Measurements from ENCODE around the gene CLEC1B. TPM values are rescaled to one million over a fixed set of nuclear protein-coding genes. Genes with fewer than 3 reads are reported as not detected.

CLEC1B gene
- total RNA-seq, result not detected in 2 replicates

GRCh38 chr12:9999016-9999415 is at the start of gene CLEC1B:
Gene CLEC1B (minus strand): TSS chr12:9999121. CDS start chr12:9999100, 21 bp downstream.

DNA sequence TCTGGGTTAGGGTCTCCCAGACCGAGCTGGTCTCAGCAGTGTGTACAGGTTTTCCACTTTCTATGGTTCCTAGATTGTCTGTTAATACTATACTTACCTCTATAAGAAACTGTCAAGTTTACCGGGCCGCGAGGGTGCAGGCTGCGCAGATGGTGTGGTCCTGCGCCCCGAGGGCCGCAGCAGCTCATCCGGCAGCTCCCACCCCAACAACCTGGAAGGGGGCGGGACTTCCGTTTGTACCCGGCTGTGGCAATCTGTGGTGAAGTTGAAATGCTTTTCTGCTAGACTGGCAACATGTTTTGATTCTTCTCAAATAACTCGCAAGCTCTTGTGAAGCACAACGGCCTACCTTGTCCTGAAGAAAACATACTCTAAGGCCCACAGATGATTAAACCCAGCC is 31.5 kb upstream of the CLEC1B start, which contains the start of gene CLEC9A:
CLEC9A (plus strand) TSS at position 237 of the 400 bp plus-strand sequence. CDS start 22,006 bp downstream, outside the sequence.

DNA sequence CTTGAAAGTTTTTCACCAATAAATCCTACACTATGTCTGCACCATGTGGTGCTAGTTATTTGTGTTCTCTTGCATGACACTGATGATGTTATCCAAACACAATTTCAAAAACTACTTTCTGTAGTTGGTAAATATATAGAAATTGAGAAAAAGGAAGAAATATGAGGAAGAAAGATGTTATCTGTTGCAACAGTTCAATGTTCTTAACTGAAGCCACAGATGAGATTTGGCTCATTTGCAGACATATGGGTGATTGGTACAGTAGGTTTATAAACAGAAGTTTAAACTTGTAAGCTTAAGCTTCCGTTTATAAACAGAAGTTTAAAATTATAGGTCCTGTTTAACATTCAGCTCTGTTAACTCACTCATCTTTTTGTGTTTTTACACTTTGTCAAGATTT is 27.7 kb downstream of the CLEC1B start, which contains the start of gene CLEC12A:
CLEC12A (plus strand) TSS at position 229 of the 400 bp plus-strand sequence. CDS start 188 bp downstream, outside the sequence.

Other genes with a start within 250 kb of the CLEC1B start
- 0.16 TPM in 1 of 2 replicates, not detected in the other for gene CD69, start 238.2 kb downstream of the CLEC1B start, total RNA-seq
- 0.25 TPM in 1 of 2 replicates, not detected in the other for gene KLRF1, start 171.6 kb downstream of the CLEC1B start, total RNA-seq
- not detected in 2 replicates for gene CLEC2B, start 129.8 kb downstream of the CLEC1B start, total RNA-seq
- gene KLRF2, start 117.6 kb downstream of the CLEC1B start, total RNA-seq, result not detected in 2 replicates
- gene CLEC2A, start 66.8 kb downstream of the CLEC1B start, total RNA-seq, result not detected in 2 replicates
- gene CLEC12A, start 27.7 kb downstream of the CLEC1B start, total RNA-seq, result not detected in 2 replicates
- not detected in 2 replicates for gene CLEC12B, start 11.5 kb upstream of the CLEC1B start, total RNA-seq
- gene CLEC9A, start 31.6 kb upstream of the CLEC1B start, total RNA-seq, result not detected in 2 replicates
- gene CLEC1A, start 99.9 kb upstream of the CLEC1B start, total RNA-seq, result not detected in 2 replicates
- not detected in 2 replicates for gene CLEC7A, start 131.1 kb upstream of the CLEC1B start, total RNA-seq
- 0.51 and 1.5 TPM in 2 replicates for gene OLR1, start 173.0 kb upstream of the CLEC1B start, total RNA-seq
- gene TMEM52B, start 179.9 kb upstream of the CLEC1B start, total RNA-seq, result 1.3 TPM in 1 of 2 replicates, not detected in the other
- 21.0 and 94.1 TPM in 2 replicates for gene GABARAPL1, start 213.8 kb upstream of the CLEC1B start, total RNA-seq

All from mesangial cell (primary cell).